Measurements from ENCODE around the gene CPLX1. TPM values are rescaled to one million over a fixed set of nuclear protein-coding genes. Genes with fewer than 3 reads are reported as not detected.

The CPLX1 gene
- polyA plus RNA-seq, 1 donor (not counting 4 experiments of a cell fraction or from before 2014, with no cell fraction given), result 0.04 TPM

DNA sequence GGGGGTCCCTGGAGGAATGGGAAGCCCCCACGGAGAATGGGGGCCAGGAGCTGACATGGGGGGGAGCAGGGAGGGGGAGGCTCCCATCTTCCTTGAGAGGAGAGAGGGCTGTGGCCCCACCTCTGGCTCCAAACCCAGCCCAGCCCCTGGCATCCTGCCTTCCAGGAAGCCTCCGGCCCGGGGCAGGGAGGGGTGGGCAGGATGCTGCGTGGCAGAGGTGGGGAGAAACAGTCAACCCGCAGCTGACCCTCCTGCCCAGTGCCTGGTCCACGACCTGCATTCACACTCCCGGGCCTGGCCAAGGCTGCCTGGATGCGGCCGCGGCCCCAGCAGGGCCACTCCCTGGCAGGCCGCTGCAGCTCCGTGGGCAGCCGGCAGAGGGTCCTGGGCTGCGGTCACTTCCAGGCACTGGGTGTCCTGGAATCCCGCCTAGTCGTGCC lies 39.0 kb downstream of the CPLX1 start:
- Histone ChIP-seq H3K27me3 (ENCODE audit: control insufficient read depth, extremely low read depth, insufficient read depth, low read length) (peaks cover 42% of the 10 kb centered on the region), H4K20me1 (ENCODE audit: control insufficient read depth, extremely low read depth, insufficient read depth, low read length) (no peaks in the 10 kb centered on the region), H3K4me3 (ENCODE audit: control insufficient read depth in 2 of 3, extremely low read depth in 1 of 3, insufficient read depth in 2 of 3, low read depth in 1 of 3, low read length in 3 of 3) (no peak overlapping the region), H3K4me1 (ENCODE audit: control insufficient read depth, extremely low read depth, insufficient read depth, low read length) (peaks cover 9% of the 10 kb centered on the region), H3K27ac (ENCODE audit: control insufficient read depth, insufficient read depth, low read length) (no peak overlapping the region), H3K36me3 (ENCODE audit: control insufficient read depth in 2 of 2, extremely low read depth in 1 of 2, insufficient read depth in 2 of 2, low read length in 2 of 2) (no peaks in the 10 kb centered on the region), H2AFZ (ENCODE audit: control insufficient read depth, low read length) (no peak overlapping the region), H3K9ac (ENCODE audit: control insufficient read depth, extremely low read depth, insufficient read depth, low read length) (no peak overlapping the region), H3K9me3 (ENCODE audit: control insufficient read depth, low read depth, low read length) (no peaks in the 10 kb centered on the region), H3K4me2 (ENCODE audit: control insufficient read depth, extremely low read depth, insufficient read depth, low read depth, low read length) (no peak overlapping the region), H3K9me1 (ENCODE audit: control insufficient read depth, extremely low read depth, insufficient read depth, low read length) (peaks cover 3% of the 10 kb centered on the region), H3K79me2 (ENCODE audit: control insufficient read depth, insufficient read depth, low read length) (no peaks in the 10 kb centered on the region)
- DNase-seq (ENCODE audit: low read depth, low spot score) (no peak), FAIRE-seq (no peak)
- TF ChIP-seq EZH2 (IDR thresholded peaks at IDR 0.05; ENCODE audit: low read length), result no peak
- TF ChIP-seq CTCF (optimal IDR thresholded peaks at IDR 0.05 in 1 of 3, IDR thresholded peaks at IDR 0.05 in 1 of 3, conservative IDR thresholded peaks at IDR 0.05 in 1 of 3; ENCODE audit: extremely low read depth in 1 of 3, insufficient read depth in 2 of 3, low read length in 3 of 3), result no peak
- dilution Hi-C loops (cut with MboI; ENCODE audit: extremely low pct_ligation_motif_present, low sequenced_read_pairs), result no loop called here

GRCh38 chr4:786074-786741 lies 39.7 kb downstream of the CPLX1 start:
- DNase-seq (ENCODE audit: low read depth, low spot score), result no peak
- no peak for FAIRE-seq
- Histone ChIP-seq H3K4me1 (ENCODE audit: control insufficient read depth, extremely low read depth, insufficient read depth, low read length) (peaks cover 9% of the 10 kb centered on the region), H3K9me3 (ENCODE audit: control insufficient read depth, low read depth, low read length) (no peaks in the 10 kb centered on the region), H2AFZ (ENCODE audit: control insufficient read depth, low read length) (no peak overlapping the region), H3K36me3 (ENCODE audit: control insufficient read depth in 2 of 2, extremely low read depth in 1 of 2, insufficient read depth in 2 of 2, low read length in 2 of 2) (no peaks in the 10 kb centered on the region), H3K27me3 (ENCODE audit: control insufficient read depth, extremely low read depth, insufficient read depth, low read length) (peaks cover 37% of the 10 kb centered on the region), H3K79me2 (ENCODE audit: control insufficient read depth, insufficient read depth, low read length) (peaks cover 4% of the 10 kb centered on the region), H4K20me1 (ENCODE audit: control insufficient read depth, extremely low read depth, insufficient read depth, low read length) (no peaks in the 10 kb centered on the region), H3K9ac (ENCODE audit: control insufficient read depth, extremely low read depth, insufficient read depth, low read length) (no peak overlapping the region), H3K9me1 (ENCODE audit: control insufficient read depth, extremely low read depth, insufficient read depth, low read length) (peaks cover 3% of the 10 kb centered on the region), H3K4me2 (ENCODE audit: control insufficient read depth, extremely low read depth, insufficient read depth, low read depth, low read length) (no peak overlapping the region), H3K4me3 (ENCODE audit: control insufficient read depth in 2 of 3, extremely low read depth in 1 of 3, insufficient read depth in 2 of 3, low read depth in 1 of 3, low read length in 3 of 3) (no peak overlapping the region), H3K27ac (ENCODE audit: control insufficient read depth, insufficient read depth, low read length) (no peak overlapping the region)
- dilution Hi-C loops (cut with MboI; ENCODE audit: extremely low pct_ligation_motif_present, low sequenced_read_pairs), result no loop called here
- TF ChIP-seq CTCF (optimal IDR thresholded peaks at IDR 0.05 in 1 of 3, IDR thresholded peaks at IDR 0.05 in 1 of 3, conservative IDR thresholded peaks at IDR 0.05 in 1 of 3; ENCODE audit: extremely low read depth in 1 of 3, insufficient read depth in 2 of 3, low read length in 3 of 3) (no peak), EZH2 (IDR thresholded peaks at IDR 0.05; ENCODE audit: low read length) (no peak)

Data from keratinocyte (primary cell).